ENCODE data around the gene WFIKKN1. TPM values are rescaled to one million over a fixed set of nuclear protein-coding genes. Genes with fewer than 3 reads are reported as not detected.

Gene WFIKKN1
- total and polyA plus RNA-seq, 2 of the 13 experiments (the other 11 are each of a cell fraction or from before 2014, with no cell fraction given), result 1.7 to 4.9 TPM

DNA sequence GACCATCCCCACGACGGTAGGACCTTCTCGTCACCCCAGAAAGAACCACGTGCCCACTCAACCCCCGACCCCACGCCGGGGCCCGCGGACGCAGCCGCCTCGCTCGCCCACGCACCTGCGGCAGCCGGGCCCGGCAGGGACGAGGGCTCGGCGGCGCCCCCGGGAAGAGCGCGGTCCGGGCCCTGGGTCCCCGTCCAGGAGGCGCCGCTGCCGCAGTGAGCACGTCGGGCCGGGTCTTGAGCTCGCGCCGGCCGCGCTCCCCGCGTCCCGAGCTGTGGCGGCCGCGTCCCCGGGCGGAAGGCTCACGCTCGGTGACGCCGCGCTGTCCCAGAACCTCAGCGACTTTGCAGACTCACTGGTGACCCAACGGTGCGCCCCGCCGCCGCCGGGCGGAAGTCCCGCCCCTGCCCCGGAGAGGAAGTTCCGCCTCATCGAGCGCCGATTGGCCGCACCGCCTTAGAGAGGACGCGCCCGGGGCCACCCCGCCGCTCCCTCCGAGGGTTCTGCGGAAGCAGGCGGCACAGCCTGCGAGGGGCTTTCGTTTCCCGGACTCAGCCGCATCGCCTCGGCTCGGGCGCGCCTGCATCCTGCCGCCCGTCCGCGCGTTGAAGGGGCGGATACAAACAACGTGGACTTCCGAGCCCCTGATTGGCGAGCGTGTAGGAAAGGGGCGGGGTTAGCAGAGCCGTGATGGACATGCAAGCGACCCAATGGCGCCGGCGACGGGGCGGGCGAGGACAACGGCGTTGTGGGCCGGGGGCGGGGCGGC lies 41.7 kb upstream of the WFIKKN1 start (continued):
- TF ChIP-seq, protein P1, sequence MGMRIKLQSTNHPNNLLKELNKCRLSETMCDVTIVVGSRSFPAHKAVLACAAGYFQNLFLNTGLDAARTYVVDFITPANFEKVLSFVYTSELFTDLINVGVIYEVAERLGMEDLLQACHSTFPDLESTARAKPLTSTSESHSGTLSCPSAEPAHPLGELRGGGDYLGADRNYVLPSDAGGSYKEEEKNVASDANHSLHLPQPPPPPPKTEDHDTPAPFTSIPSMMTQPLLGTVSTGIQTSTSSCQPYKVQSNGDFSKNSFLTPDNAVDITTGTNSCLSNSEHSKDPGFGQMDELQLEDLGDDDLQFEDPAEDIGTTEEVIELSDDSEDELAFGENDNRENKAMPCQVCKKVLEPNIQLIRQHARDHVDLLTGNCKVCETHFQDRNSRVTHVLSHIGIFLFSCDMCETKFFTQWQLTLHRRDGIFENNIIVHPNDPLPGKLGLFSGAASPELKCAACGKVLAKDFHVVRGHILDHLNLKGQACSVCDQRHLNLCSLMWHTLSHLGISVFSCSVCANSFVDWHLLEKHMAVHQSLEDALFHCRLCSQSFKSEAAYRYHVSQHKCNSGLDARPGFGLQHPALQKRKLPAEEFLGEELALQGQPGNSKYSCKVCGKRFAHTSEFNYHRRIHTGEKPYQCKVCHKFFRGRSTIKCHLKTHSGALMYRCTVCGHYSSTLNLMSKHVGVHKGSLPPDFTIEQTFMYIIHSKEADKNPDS (CRISPR knock-in tag; IDR thresholded peaks at IDR 0.05), result no peak
- no peak; the same call in 1 of the 2 replicates for TF ChIP-seq E2F5 (CRISPR knock-in tag; conservative IDR thresholded peaks at IDR 0.05)
- no peak for TF ChIP-seq ZKSCAN5 (CRISPR knock-in tag; IDR thresholded peaks at IDR 0.05)
- no peak for TF ChIP-seq ZNF773 (CRISPR knock-in tag; IDR thresholded peaks at IDR 0.05; ENCODE audit: borderline replicate concordance)
- TF ChIP-seq ZNF274 (CRISPR knock-in tag; IDR thresholded peaks at IDR 0.05), result peak; percentile 83
- TF ChIP-seq AKNA (CRISPR knock-in tag; IDR thresholded peaks at IDR 0.05; ENCODE audit: borderline replicate concordance), result no peak
- no peak for TF ChIP-seq ZNF225 (CRISPR knock-in tag; IDR thresholded peaks at IDR 0.05)
- TF ChIP-seq NFE2 (CRISPR knock-in tag; IDR thresholded peaks at IDR 0.05), result 0 out of 2 replicates have a peak, but pooled peaks have one; percentile 23
- TF ChIP-seq CCDC6 (CRISPR knock-in tag; IDR thresholded peaks at IDR 0.05), result peak; percentile 84
- no peak for TF ChIP-seq NR2F2 (IDR thresholded peaks at IDR 0.05; ENCODE audit: borderline replicate concordance, low read depth)
- no peak for TF ChIP-seq ELF3 (CRISPR knock-in tag; IDR thresholded peaks at IDR 0.05)
- TF ChIP-seq MAF1 (CRISPR knock-in tag; IDR thresholded peaks at IDR 0.05; ENCODE audit: borderline replicate concordance), result no peak
- no peak for TF ChIP-seq ZNF737 (CRISPR knock-in tag; IDR thresholded peaks at IDR 0.05; ENCODE audit: borderline replicate concordance)
- TF ChIP-seq ATF7-NPFF (CRISPR knock-in tag; IDR thresholded peaks at IDR 0.05; ENCODE audit: low read depth), result peak; percentile 63; the same call in 1 of the 2 replicates
- no peak for TF ChIP-seq HOXA9 (CRISPR knock-in tag; IDR thresholded peaks at IDR 0.05; ENCODE audit: borderline replicate concordance)
- no peak for TF ChIP-seq ZNF180 (CRISPR knock-in tag; IDR thresholded peaks at IDR 0.05; ENCODE audit: borderline replicate concordance, low read depth)
- no peak for TF ChIP-seq ISL2 (CRISPR knock-in tag; IDR thresholded peaks at IDR 0.05)
- TF ChIP-seq ZNF556 (CRISPR knock-in tag; IDR thresholded peaks at IDR 0.05; ENCODE audit: borderline replicate concordance), result no peak
- TF ChIP-seq ZFYVE20 (CRISPR knock-in tag; IDR thresholded peaks at IDR 0.05; ENCODE audit: borderline replicate concordance, low read depth), result no peak
- peak; percentile 78 for TF ChIP-seq HIVEP1 (CRISPR knock-in tag; IDR thresholded peaks at IDR 0.05)
- peak; percentile 69; the same call in 1 of the 2 replicates for TF ChIP-seq PAX8 (CRISPR knock-in tag; IDR thresholded peaks at IDR 0.05; ENCODE audit: borderline replicate concordance)
- TF ChIP-seq ZNF292 (CRISPR knock-in tag; IDR thresholded peaks at IDR 0.05; ENCODE audit: borderline replicate concordance, low read depth), result no peak
